ENCODE results near the gene CNNM4. TPM values are rescaled to one million over a fixed set of nuclear protein-coding genes. Genes with fewer than 3 reads are reported as not detected.

The CNNM4 gene
- total RNA-seq, 1 experiment from 2014 or later: 12.5 TPM

DNA sequence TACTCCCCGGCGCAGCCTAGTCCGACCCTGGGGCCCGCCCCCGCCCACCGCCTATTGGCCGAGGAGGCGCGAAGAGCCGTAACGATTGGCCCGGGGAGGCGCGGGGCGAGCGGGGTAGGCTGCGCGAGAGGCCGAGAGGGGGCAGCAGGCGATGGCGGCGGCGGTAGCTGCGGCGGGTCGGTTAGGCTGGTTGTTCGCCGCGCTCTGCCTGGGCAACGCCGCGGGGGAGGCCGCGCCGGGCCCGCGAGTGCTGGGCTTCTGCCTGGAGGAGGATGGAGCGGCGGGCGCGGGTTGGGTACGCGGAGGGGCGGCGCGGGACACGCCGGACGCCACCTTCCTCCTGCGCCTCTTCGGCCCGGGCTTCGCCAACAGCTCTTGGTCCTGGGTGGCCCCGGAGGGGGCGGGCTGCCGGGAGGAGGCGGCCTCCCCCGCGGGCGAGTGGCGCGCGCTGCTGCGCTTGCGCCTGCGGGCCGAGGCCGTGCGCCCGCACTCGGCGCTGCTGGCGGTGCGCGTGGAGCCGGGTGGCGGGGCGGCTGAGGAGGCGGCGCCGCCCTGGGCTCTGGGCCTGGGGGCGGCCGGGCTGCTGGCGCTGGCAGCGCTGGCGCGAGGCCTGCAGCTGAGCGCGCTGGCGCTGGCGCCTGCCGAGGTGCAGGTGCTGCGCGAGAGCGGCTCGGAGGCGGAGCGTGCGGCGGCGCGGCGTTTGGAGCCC lies 55.6 kb downstream of the CNNM4 start, which contains the start of gene CNNM3:
TSS of gene CNNM3 (plus strand) at position 142 of the 709 bp plus-strand sequence. CDS start at position 152, 10 bp downstream.
- Histone ChIP-seq H3F3A (ENCODE audit: low read length, unreplicated experiment) (no peaks in the 10 kb centered on the region), H3K27me3 (ENCODE audit: low read length) (no peaks in the 10 kb centered on the region), H3K27ac (ENCODE audit: low read length) (no peak within 1 kb of the TSS; the same call in 1 of the 2 replicates), H3K4me3 (ENCODE audit: low read length) (peak within 1 kb of the TSS; percentile 76), H3K9me2 (replicated peaks; ENCODE audit: low read length) (no peaks in the 10 kb centered on the region), H3K79me2 (ENCODE audit: low read length) (peaks cover 43% of the 10 kb centered on the region), H3K9me3 (ENCODE audit: low read length) (no peaks in the 10 kb centered on the region), H3K36me3 (ENCODE audit: low read depth, low read length) (no peaks in the 10 kb centered on the region), H3K9ac (ENCODE audit: low read length) (peak within 1 kb of the TSS; percentile 63), H3K4me2 (ENCODE audit: low read length) (peak within 1 kb of the TSS; percentile 94), H2AFZ (ENCODE audit: low read length) (peak within 1 kb of the TSS; percentile 90), H4K20me1 (ENCODE audit: low read length) (peaks cover 28% of the 10 kb centered on the region), H3K4me1 (ENCODE audit: insufficient read depth, low read length) (peaks cover 18% of the 10 kb centered on the region)
- BruUV-seq (replicated peaks): no TSS peak
- DNase-seq: peak; percentile 94
- TF ChIP-seq, protein P1, sequence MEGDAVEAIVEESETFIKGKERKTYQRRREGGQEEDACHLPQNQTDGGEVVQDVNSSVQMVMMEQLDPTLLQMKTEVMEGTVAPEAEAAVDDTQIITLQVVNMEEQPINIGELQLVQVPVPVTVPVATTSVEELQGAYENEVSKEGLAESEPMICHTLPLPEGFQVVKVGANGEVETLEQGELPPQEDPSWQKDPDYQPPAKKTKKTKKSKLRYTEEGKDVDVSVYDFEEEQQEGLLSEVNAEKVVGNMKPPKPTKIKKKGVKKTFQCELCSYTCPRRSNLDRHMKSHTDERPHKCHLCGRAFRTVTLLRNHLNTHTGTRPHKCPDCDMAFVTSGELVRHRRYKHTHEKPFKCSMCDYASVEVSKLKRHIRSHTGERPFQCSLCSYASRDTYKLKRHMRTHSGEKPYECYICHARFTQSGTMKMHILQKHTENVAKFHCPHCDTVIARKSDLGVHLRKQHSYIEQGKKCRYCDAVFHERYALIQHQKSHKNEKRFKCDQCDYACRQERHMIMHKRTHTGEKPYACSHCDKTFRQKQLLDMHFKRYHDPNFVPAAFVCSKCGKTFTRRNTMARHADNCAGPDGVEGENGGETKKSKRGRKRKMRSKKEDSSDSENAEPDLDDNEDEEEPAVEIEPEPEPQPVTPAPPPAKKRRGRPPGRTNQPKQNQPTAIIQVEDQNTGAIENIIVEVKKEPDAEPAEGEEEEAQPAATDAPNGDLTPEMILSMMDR (conservative IDR thresholded peaks at IDR 0.05; ENCODE audit: low read depth, low read length): peak; percentile 39
- TF ChIP-seq EZH2phosphoT487 (IDR thresholded peaks at IDR 0.05; ENCODE audit: borderline replicate concordance, low read length): no peak
- TF ChIP-seq EZH2 (IDR thresholded peaks at IDR 0.05; ENCODE audit: low read length, unreplicated experiment): no peak
- ChIA-PET CTCF (interaction anchor here (0.6 to 0.9 kb wide), 3 partner anchors 29 to 76 kb away, joined by 3 to 5 read pairs (median 3); partner anchors contain the start of gene LMAN2L), POLR2A (ENCODE audit: unreplicated experiment) (interaction anchor here (0.6 kb wide), 1 partner anchor 98 kb away, joined by 3 read pairs; no protein-coding TSS in a partner anchor)
- peak; percentile 91 for ATAC-seq
- intact Hi-C loops (cut with micrococcal nuclease): loop anchor here (5.0 kb wide), 1 partner anchor 74 kb away; the partner anchor contains the start of gene LMAN2L

DNA sequence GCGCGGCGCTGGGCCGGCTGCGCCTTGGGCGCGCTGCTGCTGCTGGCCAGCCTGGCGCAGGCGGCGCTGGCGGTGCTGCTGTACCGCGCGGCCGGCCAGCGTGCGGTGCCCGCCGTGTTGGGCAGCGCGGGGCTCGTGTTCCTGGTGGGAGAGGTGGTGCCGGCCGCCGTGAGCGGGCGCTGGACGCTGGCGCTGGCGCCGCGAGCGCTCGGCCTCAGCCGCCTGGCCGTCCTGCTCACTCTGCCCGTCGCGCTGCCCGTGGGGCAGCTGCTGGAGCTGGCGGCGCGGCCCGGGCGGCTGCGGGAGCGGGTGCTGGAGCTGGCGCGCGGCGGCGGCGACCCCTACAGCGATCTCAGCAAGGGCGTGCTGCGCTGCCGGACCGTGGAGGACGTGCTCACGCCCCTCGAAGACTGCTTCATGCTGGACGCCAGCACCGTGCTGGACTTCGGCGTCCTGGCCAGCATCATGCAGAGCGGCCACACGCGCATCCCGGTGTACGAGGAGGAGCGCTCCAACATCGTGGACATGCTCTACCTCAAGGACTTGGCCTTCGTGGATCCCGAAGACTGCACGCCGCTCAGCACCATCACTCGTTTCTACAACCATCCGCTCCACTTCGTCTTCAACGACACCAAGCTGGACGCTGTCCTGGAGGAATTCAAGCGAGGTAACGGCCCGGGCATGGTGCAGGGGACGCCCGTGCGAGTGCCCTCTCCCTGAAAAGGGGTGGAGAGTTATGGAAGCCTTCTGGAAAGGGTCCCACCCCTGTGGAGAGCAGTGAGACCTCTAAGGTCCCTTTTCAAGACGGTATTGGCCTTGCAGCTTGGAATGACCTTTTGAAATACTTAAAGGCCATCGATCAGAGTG lies 56.4 kb downstream of the CNNM4 start:
- intact Hi-C loops (cut with micrococcal nuclease): loop anchor here (5.0 kb wide), 1 partner anchor 75 kb away; the partner anchor contains the start of gene LMAN2L
- peak; percentile 3 for ATAC-seq
- Histone ChIP-seq H3K4me2 (ENCODE audit: low read length) (peak overlapping the region; percentile 91), H3K27ac (ENCODE audit: low read length) (no peak overlapping the region), H3K4me1 (ENCODE audit: insufficient read depth, low read length) (peaks cover 18% of the 10 kb centered on the region), H3K4me3 (ENCODE audit: low read length) (peak overlapping the region; percentile 69), H3K9me2 (replicated peaks; ENCODE audit: low read length) (no peaks in the 10 kb centered on the region), H3K27me3 (ENCODE audit: low read length) (no peaks in the 10 kb centered on the region), H3K36me3 (ENCODE audit: low read depth, low read length) (no peaks in the 10 kb centered on the region), H2AFZ (ENCODE audit: low read length) (peak overlapping the region; percentile 44; the same call in 1 of the 2 replicates), H3K79me2 (ENCODE audit: low read length) (peaks cover 48% of the 10 kb centered on the region), H3K9ac (ENCODE audit: low read length) (0 out of 2 replicates have a peak overlapping the region, but pooled peaks have one; percentile 2), H3K9me3 (ENCODE audit: low read length) (no peaks in the 10 kb centered on the region), H4K20me1 (ENCODE audit: low read length) (peaks cover 30% of the 10 kb centered on the region), H3F3A (ENCODE audit: low read length, unreplicated experiment) (no peaks in the 10 kb centered on the region)
- ChIA-PET CTCF (interaction anchor here (0.6 to 0.9 kb wide), 2 partner anchors 28 to 55 kb away, joined by 3 read pairs; no protein-coding TSS in a partner anchor), POLR2A (ENCODE audit: unreplicated experiment) (no interaction called here)
- no TSS peak for BruUV-seq (replicated peaks)
- TF ChIP-seq EZH2 (IDR thresholded peaks at IDR 0.05; ENCODE audit: low read length, unreplicated experiment): no peak
- TF ChIP-seq EZH2phosphoT487 (IDR thresholded peaks at IDR 0.05; ENCODE audit: borderline replicate concordance, low read length): no peak
- TF ChIP-seq, protein P1 (conservative IDR thresholded peaks at IDR 0.05; ENCODE audit: low read depth, low read length): no peak
- peak; percentile 22 for DNase-seq
